ENCODE results near the gene PLOD1.
"Not testable (repeated sequence)": the region's sequence is repeated elsewhere in the genome, so short reads cannot be mapped to it uniquely, and the experiment has no call there.

PLOD1 gene

GRCh38 chr1:11912482-11913216 lies 21.9 kb upstream of the PLOD1 start:
- DNase-seq (ENCODE audit: low read depth in 2 of 2, low spot score in 1 of 2): not testable (repeated sequence)

DNA sequence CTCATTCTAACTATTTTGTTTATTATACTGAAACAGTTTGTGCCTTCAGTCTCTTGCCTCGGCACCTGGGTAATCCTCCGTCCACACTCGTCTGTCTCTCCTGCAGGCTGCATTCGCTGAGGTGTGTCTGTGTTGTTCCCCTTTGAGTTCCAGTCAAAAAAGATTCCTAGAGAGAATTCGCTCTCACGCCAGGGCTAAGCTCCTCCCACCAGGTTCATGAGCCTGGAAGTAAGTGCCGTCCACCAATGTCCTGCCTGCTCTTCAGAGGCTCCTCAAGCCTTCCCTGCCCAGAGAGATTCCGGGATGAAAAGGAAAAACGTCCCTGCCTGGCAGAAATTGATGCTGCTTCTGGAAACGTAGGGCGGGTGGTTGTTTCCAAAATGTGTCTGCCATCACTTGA lies 21.2 kb upstream of the PLOD1 start:
- DNase-seq (ENCODE audit: low read depth in 2 of 2, low spot score in 1 of 2): no peak

GRCh38 chr1:11914024-11914423 lies 20.5 kb upstream of the PLOD1 start:
- DNase-seq (ENCODE audit: low read depth in 2 of 2, low spot score in 1 of 2): no peak

- no peak for DNase-seq (ENCODE audit: low read depth in 2 of 2, low spot score in 1 of 2)
These were observed 15.6 kb upstream of the PLOD1 start for GRCh38 chr1:11918799-11919519.

GRCh38 chr1:11919621-11920020 lies 14.9 kb upstream of the PLOD1 start:
- no peak for DNase-seq (ENCODE audit: low read depth in 2 of 2, low spot score in 1 of 2)

- no peak for DNase-seq (ENCODE audit: low read depth in 2 of 2, low spot score in 1 of 2)
These were observed 14.1 kb upstream of the PLOD1 start for GRCh38 chr1:11920239-11920903.

GRCh38 chr1:11921022-11921421 lies 13.5 kb upstream of the PLOD1 start:
- no peak for DNase-seq (ENCODE audit: low read depth in 2 of 2, low spot score in 1 of 2)

DNA sequence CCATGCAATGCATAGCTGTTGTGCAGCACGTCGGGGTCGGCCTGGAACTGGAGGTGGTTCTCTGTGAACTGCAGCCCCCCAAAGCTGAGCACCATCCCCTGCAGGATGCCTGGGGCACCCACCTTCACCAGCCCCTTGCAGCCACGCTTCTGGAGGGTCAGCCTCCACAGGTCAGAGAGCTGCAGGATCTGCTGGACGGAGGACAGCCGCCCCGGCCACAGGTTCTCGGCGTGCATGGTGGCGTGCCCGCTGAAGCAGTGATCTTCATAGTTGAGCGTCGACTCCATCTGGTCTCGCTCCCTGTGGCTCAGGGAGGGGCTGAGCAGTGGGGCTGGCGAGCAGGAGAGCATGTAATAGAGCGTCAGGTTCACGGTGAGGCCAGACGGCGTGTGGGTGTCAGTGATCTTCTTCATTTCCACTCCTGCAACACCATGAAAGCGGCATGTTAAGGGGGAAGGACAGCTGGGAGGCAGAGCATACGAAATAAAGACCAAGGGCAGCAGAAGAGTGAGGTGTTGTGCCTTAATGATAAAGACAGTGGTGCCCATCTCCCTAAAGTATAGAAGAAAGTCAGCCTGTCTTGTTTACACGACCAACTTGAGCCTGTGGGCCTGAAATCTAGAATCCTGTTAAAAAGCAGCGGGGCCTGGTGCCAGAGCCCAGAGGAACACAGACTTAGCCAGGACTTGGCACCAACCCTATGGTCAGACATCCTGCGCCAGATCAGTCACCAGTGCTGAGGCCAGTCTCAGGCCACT lies 11.3 kb upstream of the PLOD1 start:
- no peak for DNase-seq (ENCODE audit: low read depth in 2 of 2, low spot score in 1 of 2)

GRCh38 chr1:11923827-11924113 lies 10.7 kb upstream of the PLOD1 start:
- DNase-seq (ENCODE audit: low read depth in 2 of 2, low spot score in 1 of 2): no peak

DNA sequence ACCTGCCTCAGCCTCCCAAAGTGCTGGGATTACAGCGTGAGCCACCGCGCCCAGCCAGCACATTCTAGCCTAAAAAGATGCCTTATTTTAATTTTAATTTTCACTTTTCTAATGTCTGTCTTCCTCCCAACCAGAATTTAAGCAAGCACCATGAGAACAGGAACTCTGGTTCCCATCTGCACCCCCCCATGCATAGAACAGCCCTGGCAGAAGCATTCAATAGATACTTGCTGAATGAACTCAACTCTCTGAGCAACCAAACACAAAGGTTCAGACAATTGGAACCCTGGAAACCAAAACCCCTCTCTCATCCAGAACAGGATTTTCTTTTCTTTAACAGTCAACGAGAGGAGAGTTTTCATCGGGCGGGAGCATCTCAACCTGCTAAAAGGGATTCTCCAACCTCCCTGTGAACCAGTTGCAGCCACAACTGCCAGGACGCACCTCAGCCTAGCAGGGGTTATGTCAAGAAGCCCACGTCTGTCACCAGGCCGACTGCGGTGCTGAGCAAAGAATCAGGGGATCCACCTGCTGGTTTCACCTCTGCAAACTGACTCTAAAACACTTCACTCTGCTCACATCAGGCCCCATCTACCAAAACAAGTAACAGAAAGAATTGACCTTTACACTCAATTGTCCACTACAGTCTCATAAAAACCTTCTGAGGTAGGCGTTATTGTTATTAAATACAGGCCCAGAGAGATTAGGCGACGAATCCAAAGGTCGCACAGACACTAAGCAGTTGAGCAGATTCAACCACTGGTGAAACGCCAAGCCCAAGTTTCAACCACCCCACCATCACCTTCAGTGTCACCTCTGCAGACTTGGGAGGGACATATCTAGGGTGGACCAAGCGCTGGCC lies 10.0 kb upstream of the PLOD1 start:
- no peak for DNase-seq (ENCODE audit: low read depth in 2 of 2, low spot score in 1 of 2)

DNA sequence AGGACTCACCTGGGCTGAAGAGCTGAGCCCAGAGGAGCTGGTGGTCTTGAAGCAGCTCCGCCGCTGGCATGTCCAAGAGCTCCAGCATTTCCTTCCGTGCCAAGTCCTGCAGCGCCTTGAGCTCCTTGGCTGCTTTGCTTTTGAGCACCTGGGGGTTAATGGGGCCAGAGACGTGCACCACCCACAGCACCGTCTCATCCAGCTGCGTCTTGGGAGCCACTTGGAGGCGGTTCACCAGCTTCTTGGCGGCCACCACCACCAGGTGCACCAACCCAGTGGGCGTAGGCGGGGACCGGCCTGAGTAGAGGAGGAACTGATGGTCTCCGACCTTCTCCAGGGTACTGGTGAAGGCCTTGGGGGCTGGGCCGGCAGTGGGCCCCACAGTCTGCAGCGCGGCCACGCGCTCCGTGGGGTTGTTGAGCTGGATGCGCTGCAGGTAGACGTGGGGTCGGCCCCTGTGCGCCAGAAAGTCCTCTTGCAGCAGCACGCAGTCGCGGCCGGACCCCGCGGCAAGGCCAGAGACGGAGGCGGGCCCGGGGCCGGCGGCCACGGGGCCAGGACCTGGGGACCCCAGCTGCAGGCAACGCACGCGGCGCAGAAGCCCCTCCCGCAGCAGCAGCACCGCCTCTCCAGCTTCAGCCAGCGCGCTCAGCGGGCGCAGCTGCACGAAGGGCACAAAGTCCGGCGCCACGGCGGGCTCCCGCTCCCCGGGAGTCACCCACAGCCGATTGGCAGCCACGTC lies 9.2 kb upstream of the PLOD1 start:
- DNase-seq (ENCODE audit: low read depth in 2 of 2, low spot score in 1 of 2): not testable (repeated sequence)

- DNase-seq (ENCODE audit: low read depth in 2 of 2, low spot score in 1 of 2): no peak
These were observed 8.6 kb upstream of the PLOD1 start for GRCh38 chr1:11925938-11926292.

- DNase-seq (ENCODE audit: low read depth in 2 of 2, low spot score in 1 of 2): no peak
These were observed 6.5 kb upstream of the PLOD1 start for GRCh38 chr1:11927866-11928592.

DNA sequence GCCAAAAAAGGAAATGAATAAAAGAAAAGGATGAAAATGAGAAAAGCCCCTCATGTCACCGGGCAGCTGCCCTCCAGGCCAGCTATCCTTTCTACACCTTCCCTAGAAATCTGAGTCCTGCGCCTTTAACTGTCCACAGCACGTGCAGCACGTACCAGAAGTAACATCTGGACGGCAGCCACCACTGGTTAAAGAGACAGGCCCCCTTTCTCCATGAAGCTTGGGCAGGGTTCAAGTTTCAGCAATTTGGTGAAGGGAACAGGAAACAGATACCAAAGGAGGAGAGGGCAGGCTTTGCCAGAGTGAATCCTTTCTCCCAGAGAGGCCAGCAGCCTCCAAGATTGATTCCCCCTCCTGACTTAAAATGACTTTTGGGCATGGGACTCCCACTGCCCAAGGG lies 4.7 kb upstream of the PLOD1 start:
- DNase-seq (ENCODE audit: low read depth in 2 of 2, low spot score in 1 of 2): no peak

GRCh38 chr1:11930571-11931445 lies 3.7 kb upstream of the PLOD1 start:
- DNase-seq (ENCODE audit: low read depth in 2 of 2, low spot score in 1 of 2): no peak

DNA sequence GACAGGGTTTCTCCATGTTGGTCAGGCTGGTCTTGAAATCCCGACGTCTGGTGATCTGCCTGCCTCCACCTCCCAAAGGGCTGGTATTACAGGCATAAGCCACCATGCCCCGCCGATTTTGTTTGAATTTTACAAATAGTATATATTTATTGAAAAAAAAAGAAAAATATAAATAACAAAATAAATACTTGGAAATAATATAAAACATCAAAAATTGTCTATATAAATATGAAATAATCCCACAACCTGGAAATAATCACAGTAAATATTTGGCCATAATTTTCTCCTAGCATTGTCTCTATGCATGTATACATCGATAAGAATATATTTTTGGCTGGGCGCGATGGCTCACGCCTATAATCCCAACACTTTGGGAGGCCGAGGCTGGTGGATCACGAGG lies 2.7 kb upstream of the PLOD1 start:
- DNase-seq (ENCODE audit: low read depth in 2 of 2, low spot score in 1 of 2): no peak

DNA sequence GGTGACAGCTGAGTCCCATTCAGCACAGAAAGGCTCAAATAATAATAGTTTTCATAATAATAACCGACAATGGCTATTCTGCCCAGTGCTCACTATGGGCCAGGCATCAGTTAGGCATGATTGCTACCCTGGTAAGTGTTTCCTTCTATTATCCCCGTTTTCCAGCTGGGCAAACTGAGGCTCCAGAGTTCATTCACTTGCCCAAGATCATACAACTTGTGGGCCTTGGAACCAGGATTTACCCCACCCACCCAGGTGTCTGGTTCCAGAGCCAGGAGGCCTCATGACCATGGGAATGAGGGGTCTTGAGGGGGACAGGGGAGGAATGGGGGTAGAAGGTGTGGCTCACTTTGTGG lies 518 bp downstream of the PLOD1 start:
- no peak for DNase-seq (ENCODE audit: low read depth in 2 of 2, low spot score in 1 of 2)

- not testable (repeated sequence) for DNase-seq (ENCODE audit: low read depth in 2 of 2, low spot score in 1 of 2)
These were observed 1.2 kb downstream of the PLOD1 start for GRCh38 chr1:11935733-11936132.

All from stimulated activated CD8-positive, alpha-beta memory T cell treated with anti-CD3 and anti-CD28 coated beads, Interleukin-4, amount 100 ng/mL, for 4 hours (primary cell).